ENCODE results near the gene RTL1.

Gene RTL1

GRCh38 chr14:100834794-100835547 lies 68.6 kb downstream of the RTL1 start:
- DNase-seq (ENCODE audit: low spot score), result no peak

GRCh38 chr14:100834082-100834793 lies 69.3 kb downstream of the RTL1 start:
- no peak for DNase-seq (ENCODE audit: low spot score)

GRCh38 chr14:100832311-100832960 lies 71.1 kb downstream of the RTL1 start:
- no peak for DNase-seq (ENCODE audit: low spot score)

- DNase-seq (ENCODE audit: low spot score), result no peak
These were observed 72.8 kb downstream of the RTL1 start for GRCh38 chr14:100830681-100831080.

All from globus pallidus (tissue), 1 donor.